ENCODE data around the gene RIN3.

GRCh38 chr14:92599811-92600210 is 86.2 kb downstream of the RIN3 start:
- TF ChIP-seq, protein P1, sequence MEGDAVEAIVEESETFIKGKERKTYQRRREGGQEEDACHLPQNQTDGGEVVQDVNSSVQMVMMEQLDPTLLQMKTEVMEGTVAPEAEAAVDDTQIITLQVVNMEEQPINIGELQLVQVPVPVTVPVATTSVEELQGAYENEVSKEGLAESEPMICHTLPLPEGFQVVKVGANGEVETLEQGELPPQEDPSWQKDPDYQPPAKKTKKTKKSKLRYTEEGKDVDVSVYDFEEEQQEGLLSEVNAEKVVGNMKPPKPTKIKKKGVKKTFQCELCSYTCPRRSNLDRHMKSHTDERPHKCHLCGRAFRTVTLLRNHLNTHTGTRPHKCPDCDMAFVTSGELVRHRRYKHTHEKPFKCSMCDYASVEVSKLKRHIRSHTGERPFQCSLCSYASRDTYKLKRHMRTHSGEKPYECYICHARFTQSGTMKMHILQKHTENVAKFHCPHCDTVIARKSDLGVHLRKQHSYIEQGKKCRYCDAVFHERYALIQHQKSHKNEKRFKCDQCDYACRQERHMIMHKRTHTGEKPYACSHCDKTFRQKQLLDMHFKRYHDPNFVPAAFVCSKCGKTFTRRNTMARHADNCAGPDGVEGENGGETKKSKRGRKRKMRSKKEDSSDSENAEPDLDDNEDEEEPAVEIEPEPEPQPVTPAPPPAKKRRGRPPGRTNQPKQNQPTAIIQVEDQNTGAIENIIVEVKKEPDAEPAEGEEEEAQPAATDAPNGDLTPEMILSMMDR (IDR thresholded peaks at IDR 0.05), result no peak
- no peak for TF ChIP-seq POLR2A (IDR thresholded peaks at IDR 0.05)
